Measurements from ENCODE around the gene LRRN4. TPM values are rescaled to one million over a fixed set of nuclear protein-coding genes. Genes with fewer than 3 reads are reported as not detected.
"Not testable (repeated sequence)": the region's sequence is repeated elsewhere in the genome, so short reads cannot be mapped to it uniquely, and the experiment has no call there.

Gene LRRN4
- total RNA-seq, 3 donors from 2014 or later: 20.8 TPM; not detected in 2

- DNase-seq (ENCODE audit: low spot score in 2 of 2): no peak
- Histone ChIP-seq H3K27ac (no peak overlapping the region), H3K4me1 (no peaks in the 10 kb centered on the region), H3K27me3 (peaks cover 0 to 17% of the 10 kb centered on the region in 2 donors), H3K4me3 (no peak overlapping the region), H3K9me3 (no peaks in the 10 kb centered on the region), H3K36me3 (no peaks in the 10 kb centered on the region)
- intact Hi-C loops (cut with DNase I; ENCODE audit: low total_unique reads): no loop called here
- TF ChIP-seq POLR2A (IDR thresholded peaks at IDR 0.05) (no peak), POLR2AphosphoS5 (IDR thresholded peaks at IDR 0.05) (no peak), CTCF (IDR thresholded peaks at IDR 0.05) (no peak)
These were observed 1.4 kb upstream of the LRRN4 start for GRCh38 chr20:6055161-6055783.

- H3K9me3 ChIP-seq; intact Hi-C loops (cut with DNase I; ENCODE audit: low total_unique reads); H3K27ac ChIP-seq; H3K4me3 ChIP-seq; DNase-seq (ENCODE audit: low spot score in 2 of 2); H3K36me3 ChIP-seq; H3K4me1 ChIP-seq: not testable (repeated sequence)
- H3K27me3 ChIP-seq: peaks cover 0 to 17% of the 10 kb centered on the region in 2 donors
These were observed 810 bp upstream of the LRRN4 start for GRCh38 chr20:6054689-6055051.

- no peak overlapping the region for H3K27ac ChIP-seq
- no peak for TF ChIP-seq POLR2A (IDR thresholded peaks at IDR 0.05)
- no peak for TF ChIP-seq CTCF (IDR thresholded peaks at IDR 0.05)
- no peak for TF ChIP-seq POLR2AphosphoS5 (IDR thresholded peaks at IDR 0.05)
- H3K4me3 ChIP-seq: no peak overlapping the region
- peaks cover 0 to 17% of the 10 kb centered on the region in 2 donors for H3K27me3 ChIP-seq
- H3K9me3 ChIP-seq: no peaks in the 10 kb centered on the region
- H3K36me3 ChIP-seq: no peaks in the 10 kb centered on the region
- DNase-seq (ENCODE audit: low spot score in 2 of 2): no peak
- no peaks in the 10 kb centered on the region for H3K4me1 ChIP-seq
- intact Hi-C loops (cut with DNase I; ENCODE audit: low total_unique reads): no loop called here
These were observed 640 bp downstream of the LRRN4 start for GRCh38 chr20:6053064-6053775.

GRCh38 chr20:6051505-6051904, 2.4 kb downstream of the LRRN4 start:
- H3K27me3 ChIP-seq: peaks cover 0 to 17% of the 10 kb centered on the region in 2 donors
- H3K4me3 ChIP-seq: no peak overlapping the region
- H3K27ac ChIP-seq: no peak overlapping the region
- intact Hi-C loops (cut with DNase I; ENCODE audit: low total_unique reads): no loop called here
- H3K9me3 ChIP-seq: no peaks in the 10 kb centered on the region
- no peaks in the 10 kb centered on the region for H3K36me3 ChIP-seq
- no peak for TF ChIP-seq POLR2AphosphoS5 (IDR thresholded peaks at IDR 0.05)
- no peak for DNase-seq (ENCODE audit: low spot score in 2 of 2)
- no peaks in the 10 kb centered on the region for H3K4me1 ChIP-seq

GRCh38 chr20:6048391-6048790, 5.5 kb downstream of the LRRN4 start:
- H3K4me3 ChIP-seq: no peak overlapping the region
- no peak for TF ChIP-seq CTCF (IDR thresholded peaks at IDR 0.05)
- TF ChIP-seq POLR2AphosphoS5 (IDR thresholded peaks at IDR 0.05): no peak
- TF ChIP-seq POLR2A (IDR thresholded peaks at IDR 0.05): no peak
- no peak for DNase-seq (ENCODE audit: low spot score in 2 of 2)
- intact Hi-C loops (cut with DNase I; ENCODE audit: low total_unique reads): loop anchor here (5.0 kb wide), 1 partner anchor 494 kb away; no protein-coding TSS in a partner anchor
- H3K4me1 ChIP-seq: no peaks in the 10 kb centered on the region
- no peak overlapping the region for H3K27ac ChIP-seq
- no peaks in the 10 kb centered on the region for H3K9me3 ChIP-seq
- H3K27me3 ChIP-seq: peaks cover 0 to 17% of the 10 kb centered on the region in 2 donors
- H3K36me3 ChIP-seq: no peaks in the 10 kb centered on the region

- TF ChIP-seq POLR2AphosphoS5 (IDR thresholded peaks at IDR 0.05) (no peak), CTCF (IDR thresholded peaks at IDR 0.05) (no peak), POLR2A (IDR thresholded peaks at IDR 0.05) (no peak)
These were observed 7.4 kb downstream of the LRRN4 start for GRCh38 chr20:6046432-6046831.

More at GRCh38 chr20:6046432-6046831, 7.4 kb downstream of the LRRN4 start:
- Histone ChIP-seq H3K27ac (no peak overlapping the region), H3K27me3 (no peaks in the 10 kb centered on the region), H3K4me3 (no peak overlapping the region), H3K36me3 (no peaks in the 10 kb centered on the region), H3K4me1 (no peaks in the 10 kb centered on the region), H3K9me3 (no peaks in the 10 kb centered on the region)
- DNase-seq (ENCODE audit: low spot score in 2 of 2): no peak
- intact Hi-C loops (cut with DNase I; ENCODE audit: low total_unique reads): loop anchor here (5.0 kb wide), 1 partner anchor 496 kb away; no protein-coding TSS in a partner anchor
